NB4 (cell line): ENCODE measurements around the gene FOXL1.

Source experiments
- DNase-seq: peaks from one replicate; pipeline ENCODE4 v3.0.0; 2010; ENCODE audit warnings: low read depth
- H3K4me3 ChIP-seq: one replicate; pipeline ENCODE4 v1.5.1; 2011; ENCODE audit warnings: mild to moderate bottlenecking, low read depth, low read length, moderate library complexity
- MYC ChIP-seq: IDR thresholded peaks from 2 replicates; pipeline ENCODE4 v1.6.1; 2011; ENCODE audit warnings: low read depth, low read length
- POLR2A ChIP-seq: IDR thresholded peaks from 2 replicates; pipeline ENCODE4 v1.6.1; 2011; ENCODE audit warnings: mild to moderate bottlenecking; ENCODE audit not compliant: insufficient read length; ENCODE audit errors: extremely low read depth
- TF ChIP-seq, protein P1 (sequence below): IDR thresholded peaks from one replicate; pipeline ENCODE4 v1.5.1; 2012; ENCODE audit warnings: low read depth, low read length
- TF ChIP-seq, protein P2 (sequence below): IDR thresholded peaks from 2 replicates; pipeline ENCODE4 v1.6.1; 2011; ENCODE audit warnings: low read depth, low read length

FOXL1 gene

DNA sequence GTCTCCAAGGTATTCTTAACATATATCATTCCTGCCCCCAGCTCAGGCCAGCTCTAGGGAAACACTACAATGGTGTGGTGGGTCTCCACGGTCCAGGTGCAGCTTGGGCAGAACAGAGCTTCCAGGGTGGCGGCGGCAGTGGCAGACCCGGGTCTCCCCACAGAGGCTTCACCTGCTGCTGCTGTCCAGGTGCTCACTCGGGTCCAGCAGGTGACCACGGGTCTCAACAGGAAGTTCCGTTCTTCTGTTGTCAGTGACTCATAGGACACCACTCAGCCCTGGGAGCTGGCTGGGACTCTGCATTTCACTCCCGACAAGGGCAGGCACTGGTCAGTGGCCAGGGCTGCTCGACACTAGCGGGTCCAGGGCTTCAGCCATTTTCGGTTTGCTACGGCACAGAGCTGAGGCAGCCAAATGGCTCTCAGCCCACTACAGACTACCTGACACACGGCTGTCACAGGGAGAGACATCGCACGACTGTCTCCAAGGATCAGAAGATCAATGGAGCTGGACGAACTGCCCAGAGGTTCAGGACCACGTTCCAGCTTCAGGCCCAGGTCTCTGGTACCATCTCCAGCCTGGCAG, 40.1 kb upstream of the FOXL1 start:
- TF ChIP-seq, protein P1, sequence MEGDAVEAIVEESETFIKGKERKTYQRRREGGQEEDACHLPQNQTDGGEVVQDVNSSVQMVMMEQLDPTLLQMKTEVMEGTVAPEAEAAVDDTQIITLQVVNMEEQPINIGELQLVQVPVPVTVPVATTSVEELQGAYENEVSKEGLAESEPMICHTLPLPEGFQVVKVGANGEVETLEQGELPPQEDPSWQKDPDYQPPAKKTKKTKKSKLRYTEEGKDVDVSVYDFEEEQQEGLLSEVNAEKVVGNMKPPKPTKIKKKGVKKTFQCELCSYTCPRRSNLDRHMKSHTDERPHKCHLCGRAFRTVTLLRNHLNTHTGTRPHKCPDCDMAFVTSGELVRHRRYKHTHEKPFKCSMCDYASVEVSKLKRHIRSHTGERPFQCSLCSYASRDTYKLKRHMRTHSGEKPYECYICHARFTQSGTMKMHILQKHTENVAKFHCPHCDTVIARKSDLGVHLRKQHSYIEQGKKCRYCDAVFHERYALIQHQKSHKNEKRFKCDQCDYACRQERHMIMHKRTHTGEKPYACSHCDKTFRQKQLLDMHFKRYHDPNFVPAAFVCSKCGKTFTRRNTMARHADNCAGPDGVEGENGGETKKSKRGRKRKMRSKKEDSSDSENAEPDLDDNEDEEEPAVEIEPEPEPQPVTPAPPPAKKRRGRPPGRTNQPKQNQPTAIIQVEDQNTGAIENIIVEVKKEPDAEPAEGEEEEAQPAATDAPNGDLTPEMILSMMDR = no peak
- no peak for TF ChIP-seq POLR2A
- TF ChIP-seq MYC = no peak
- TF ChIP-seq, protein P2, sequence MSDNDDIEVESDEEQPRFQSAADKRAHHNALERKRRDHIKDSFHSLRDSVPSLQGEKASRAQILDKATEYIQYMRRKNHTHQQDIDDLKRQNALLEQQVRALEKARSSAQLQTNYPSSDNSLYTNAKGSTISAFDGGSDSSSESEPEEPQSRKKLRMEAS = no peak
- DNase-seq = no peak
- H3K4me3 ChIP-seq = no peak overlapping the region

DNA sequence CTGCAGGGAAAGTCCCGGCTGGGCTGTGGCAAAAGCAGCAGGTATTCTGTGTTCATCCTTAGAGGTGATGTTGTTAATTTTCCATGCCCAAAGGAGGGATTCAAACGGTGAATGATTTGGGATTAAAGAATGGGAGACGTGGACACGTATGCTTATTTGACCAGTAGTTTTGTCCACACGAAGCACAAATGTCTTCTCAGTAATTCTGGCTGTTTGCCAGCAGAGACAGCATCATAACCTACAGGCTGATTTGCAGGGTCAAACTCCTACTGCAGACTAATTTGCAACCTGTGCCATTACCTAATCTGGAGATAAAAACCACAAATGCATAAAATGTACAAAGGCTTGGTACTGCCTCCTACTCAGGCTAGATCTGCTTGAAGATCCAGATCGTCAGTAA, 37.5 kb upstream of the FOXL1 start:
- TF ChIP-seq, protein P2 = no peak
- TF ChIP-seq, protein P1 = no peak
- TF ChIP-seq POLR2A = no peak
- H3K4me3 ChIP-seq = no peak overlapping the region
- DNase-seq = no peak

DNA sequence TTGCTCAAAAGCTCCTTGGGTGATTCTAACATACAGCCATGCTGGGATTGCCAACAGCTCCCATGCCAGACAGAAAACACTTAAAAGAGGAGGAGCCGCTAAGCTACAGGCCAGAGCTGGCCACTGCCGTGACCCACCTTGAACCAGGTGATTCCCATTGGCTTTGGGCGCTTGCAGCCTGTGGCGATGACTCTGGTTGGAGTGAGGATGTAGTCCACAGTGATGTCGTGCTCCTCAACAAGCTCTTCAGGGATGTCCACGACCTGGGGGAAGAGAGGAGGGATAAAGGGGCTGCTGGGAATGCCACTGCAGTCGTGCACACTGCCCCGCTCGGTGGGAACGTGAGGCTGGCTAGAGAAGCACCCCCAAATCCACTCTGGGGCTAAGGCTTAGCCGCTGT, 36.8 kb upstream of the FOXL1 start:
- DNase-seq = no peak
- TF ChIP-seq POLR2A (no peak), MYC (no peak)
- TF ChIP-seq, protein P1 = no peak
- TF ChIP-seq, protein P2 = no peak
- H3K4me3 ChIP-seq = no peak overlapping the region

DNA sequence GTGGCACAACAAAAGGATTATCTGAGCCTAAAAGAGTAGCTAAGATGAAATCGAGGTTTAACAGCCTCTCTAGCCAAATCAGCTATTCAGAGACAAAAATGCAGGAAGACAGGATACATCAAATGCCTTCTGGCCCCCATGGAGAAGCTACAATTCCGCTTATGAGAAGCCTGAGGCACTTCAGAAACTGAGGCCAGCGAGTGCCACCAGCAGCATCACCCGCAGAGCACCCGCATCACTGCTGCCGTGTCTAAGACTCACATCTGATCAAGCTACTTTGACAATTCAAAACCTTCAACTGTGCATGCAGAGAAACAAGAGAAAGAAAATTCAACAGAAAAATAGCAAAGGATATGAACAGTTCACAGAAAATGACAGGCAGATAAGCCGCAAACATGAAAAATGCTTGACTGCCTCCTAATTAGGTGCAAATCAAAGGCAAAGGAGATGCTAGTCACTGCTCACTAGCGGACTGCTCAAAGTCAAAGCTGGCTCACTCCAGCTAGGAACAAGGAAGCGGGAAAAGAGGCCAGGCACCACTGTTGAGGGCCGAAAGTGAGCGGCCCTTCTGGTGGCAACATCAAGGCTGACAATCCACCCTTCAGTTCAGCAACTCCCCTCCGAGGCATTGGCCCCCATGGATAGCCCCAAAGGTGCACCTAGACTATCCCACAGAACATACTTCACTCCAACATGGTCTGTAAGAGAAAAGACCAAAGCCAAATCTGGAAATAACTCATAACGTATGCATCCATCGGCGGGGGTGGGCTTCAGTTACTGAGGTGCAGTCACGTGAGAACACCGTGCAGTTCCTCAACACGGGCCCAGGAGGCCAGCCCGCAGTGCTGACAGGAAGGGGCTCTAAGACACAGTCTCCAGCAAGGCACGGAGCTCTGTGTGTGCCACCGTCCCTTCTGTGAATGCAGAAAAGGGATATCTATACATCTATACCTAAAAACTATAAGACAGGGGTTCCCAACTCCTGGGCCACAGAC, 35.3 kb upstream of the FOXL1 start:
- TF ChIP-seq, protein P2 = no peak
- TF ChIP-seq, protein P1 = no peak
- no peak for TF ChIP-seq MYC
- no peak for TF ChIP-seq POLR2A
- no peak for DNase-seq

DNA sequence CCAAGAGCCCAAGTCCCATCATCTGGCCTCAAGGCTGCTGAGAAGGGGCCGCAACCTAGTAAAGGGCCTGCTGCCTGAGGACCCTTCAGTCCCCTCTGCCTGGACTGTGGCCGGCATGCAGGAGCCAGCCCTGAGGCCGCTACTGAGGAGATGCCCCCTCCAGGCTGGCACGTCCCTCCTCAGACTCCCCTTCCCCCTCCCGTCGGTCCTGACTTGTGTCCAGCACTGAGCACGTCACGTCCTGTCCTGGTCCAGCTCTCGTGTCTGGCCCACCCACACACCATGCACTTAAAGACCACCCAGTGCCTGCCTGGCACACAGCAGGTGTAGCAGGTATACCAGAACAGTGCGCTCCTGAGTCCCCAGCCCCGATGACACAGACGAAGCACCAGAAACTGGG, 32.9 kb upstream of the FOXL1 start:
- H3K4me3 ChIP-seq = no peak overlapping the region
- TF ChIP-seq POLR2A (no peak), MYC (no peak)
- TF ChIP-seq, protein P2 = no peak
- TF ChIP-seq, protein P1 = no peak
- DNase-seq = no peak

More for the DNA sequence above, 35.3 kb upstream of the FOXL1 start:
- no peak overlapping the region for H3K4me3 ChIP-seq
